Neutrophil (primary cell): ENCODE results near the gene RAB3IL1.

Source experiments
- H3K27ac ChIP-seq: fragments of 200-600 bp; sonication (generic); 2 replicates; pipeline ENCODE4 v1.5.1; 2016; ENCODE audit warnings: mild to moderate bottlenecking, moderate library complexity
- H3K27me3 ChIP-seq: fragments of 200-600 bp; sonication (generic); 2 replicates; pipeline ENCODE4 v1.6.0; 2016; ENCODE audit warnings: mild to moderate bottlenecking
- H3K36me3 ChIP-seq: fragments of 200-600 bp; sonication (generic); 2 replicates; pipeline ENCODE4 v1.5.1; 2017
- H3K4me1 ChIP-seq, 2 experiments: fragments of 200-600 bp in 1 of 2; sonication (generic) in 1 of 2; 1 replicate in 1 of 2; 2 replicates in 1 of 2; pipeline versions ENCODE4 v1.5.1 to v1.6.1; 2013 to 2016; ENCODE audit warnings: low read depth in 1 of 2, low read length in 1 of 2, mild to moderate bottlenecking in 1 of 2, moderate library complexity in 1 of 2; ENCODE audit not compliant: control insufficient read depth in 1 of 2, insufficient read depth in 1 of 2
- H3K4me3 ChIP-seq, 2 experiments: fragments of 200-600 bp in 1 of 2; sonication (generic) in 1 of 2; 1 replicate in 1 of 2; 2 replicates in 1 of 2; pipeline ENCODE4 v1.5.1; 2013 to 2016; ENCODE audit warnings: low read depth in 1 of 2, low read length in 1 of 2, mild to moderate bottlenecking in 1 of 2, moderate library complexity in 1 of 2
- H3K9me3 ChIP-seq: fragments of 200-600 bp; sonication (generic); 2 replicates; pipeline ENCODE4 v1.5.1; 2016
- CTCF ChIP-seq: fragments of 200-600 bp; sonication (generic); IDR thresholded peaks from 2 replicates; pipeline ENCODE4 v1.5.1; 2016; ENCODE audit warnings: antibody characterized with exemption

RAB3IL1 gene

DNA sequence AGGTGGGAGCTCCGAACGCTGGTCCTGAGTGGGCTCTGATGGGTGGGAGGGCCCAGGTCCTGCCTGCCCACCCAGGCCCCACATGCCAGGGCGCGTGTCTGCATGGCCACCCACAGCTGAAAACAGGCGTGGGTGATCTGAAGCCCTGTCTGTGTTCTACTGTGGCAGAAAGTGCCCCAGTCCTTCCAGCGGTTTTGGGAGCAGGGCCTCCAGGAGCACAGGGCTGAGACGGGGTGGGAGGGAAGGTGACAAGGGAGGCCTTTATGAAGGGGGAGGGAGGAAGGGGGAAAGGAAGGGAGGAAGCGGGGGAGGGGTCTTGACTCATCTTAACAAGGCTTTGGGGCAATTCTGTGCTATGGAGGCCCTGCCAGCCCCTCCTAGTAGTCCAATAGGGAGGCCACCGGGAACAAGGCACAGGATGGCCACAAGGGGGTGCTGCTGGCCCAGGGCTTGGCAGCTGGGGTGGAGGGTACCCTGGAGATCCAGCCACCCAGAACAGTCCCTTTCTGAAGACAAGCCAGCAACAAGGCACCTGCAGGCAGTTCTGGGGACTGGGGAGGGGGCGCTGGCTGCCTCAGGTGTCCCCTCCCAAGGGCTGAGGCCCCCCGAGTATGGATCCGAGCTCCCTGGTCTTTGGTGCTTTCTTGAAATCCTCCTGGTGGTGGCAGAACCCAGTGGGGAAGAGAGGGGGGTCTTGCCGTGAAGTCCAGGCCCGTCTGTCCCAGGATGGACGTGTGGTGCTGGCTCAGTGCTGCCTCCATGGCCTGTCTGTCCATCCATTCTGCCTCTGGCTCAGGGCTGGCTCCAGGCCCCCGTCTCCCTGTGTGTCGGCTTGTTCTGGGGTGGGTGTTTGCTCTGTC lies 19.7 kb downstream of the RAB3IL1 start:
- peak; percentile 89 for TF ChIP-seq CTCF
- no peaks in the 10 kb centered on the region for H3K9me3 ChIP-seq
- H3K27ac ChIP-seq: no peak overlapping the region
- peaks cover 15% of the 10 kb centered on the region for H3K27me3 ChIP-seq
- peaks cover 22 to 28% of the 10 kb centered on the region in 2 experiments for H3K4me1 ChIP-seq
- H3K36me3 ChIP-seq: no peaks in the 10 kb centered on the region
- H3K4me3 ChIP-seq: no peak overlapping the region

GRCh38 chr11:61896665-61897386 lies 20.5 kb downstream of the RAB3IL1 start:
- H3K27ac ChIP-seq: no peak overlapping the region

DNA sequence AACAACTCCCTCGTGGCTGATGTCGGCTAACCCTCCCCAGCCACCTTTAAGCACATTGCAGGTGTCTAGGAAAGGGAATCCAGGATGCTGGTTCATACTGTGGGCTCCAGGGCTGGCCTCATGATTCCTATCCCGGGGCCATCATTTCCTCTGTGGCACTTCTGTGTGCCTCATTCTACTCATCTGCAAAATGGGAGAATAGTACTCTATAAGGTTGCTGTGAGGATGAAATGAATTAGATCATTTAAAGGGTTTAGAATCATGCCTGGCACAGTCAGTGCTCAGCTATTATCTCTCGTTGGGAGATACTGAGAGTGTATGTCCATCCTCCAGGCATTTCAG lies 21.7 kb downstream of the RAB3IL1 start:
- no peak for TF ChIP-seq CTCF
- Histone ChIP-seq H3K4me3 (no peak overlapping the region), H3K27me3 (peaks cover 33% of the 10 kb centered on the region), H3K4me1 (peaks cover 26 to 36% of the 10 kb centered on the region in 2 experiments), H3K9me3 (no peaks in the 10 kb centered on the region), H3K36me3 (no peaks in the 10 kb centered on the region), H3K27ac (peak overlapping the region; percentile 48)

More at GRCh38 chr11:61896665-61897386, 20.5 kb downstream of the RAB3IL1 start:
- Histone ChIP-seq H3K27me3 (peaks cover 22% of the 10 kb centered on the region), H3K4me3 (no peak overlapping the region), H3K9me3 (no peaks in the 10 kb centered on the region), H3K36me3 (no peaks in the 10 kb centered on the region), H3K4me1 (peaks cover 22 to 30% of the 10 kb centered on the region in 2 experiments)
- no peak for TF ChIP-seq CTCF

DNA sequence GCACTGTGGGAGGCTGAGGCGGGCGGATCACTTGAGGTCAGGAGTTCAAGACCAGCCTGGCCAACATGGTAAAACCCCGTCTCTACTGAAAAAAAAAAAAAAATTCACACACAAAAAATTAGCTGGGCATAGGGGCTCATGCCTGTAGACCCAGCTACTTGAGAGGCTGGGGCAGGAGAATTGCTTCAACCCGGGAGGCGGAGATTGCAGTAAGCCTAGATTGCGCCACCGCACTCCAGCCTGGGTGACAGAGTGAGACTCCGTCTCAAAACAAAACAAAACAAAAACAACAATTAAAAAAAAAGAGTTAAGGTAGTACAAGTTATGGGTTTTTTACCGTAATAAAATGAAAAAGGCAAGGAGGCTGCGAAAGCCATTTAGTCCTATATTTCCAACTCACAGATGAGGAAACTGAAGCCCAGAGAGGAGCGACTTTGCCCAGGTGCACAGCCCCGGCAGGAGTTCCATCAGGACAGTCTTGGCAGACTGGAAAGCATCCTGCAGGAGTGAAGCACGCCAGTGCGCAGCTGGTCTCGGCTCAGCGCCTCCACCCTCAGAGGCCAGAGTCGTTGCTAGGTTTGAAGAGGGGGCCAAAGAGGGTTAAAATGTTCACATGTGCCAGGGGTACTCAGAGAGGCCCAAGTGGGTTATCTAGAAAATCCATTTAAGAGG lies 22.2 kb downstream of the RAB3IL1 start:
- Histone ChIP-seq H3K27ac (peak overlapping the region; percentile 48), H3K27me3 (peaks cover 38% of the 10 kb centered on the region), H3K4me1 (peaks cover 31 to 41% of the 10 kb centered on the region in 2 experiments), H3K36me3 (no peaks in the 10 kb centered on the region), H3K4me3 (no peak overlapping the region), H3K9me3 (no peaks in the 10 kb centered on the region)
- TF ChIP-seq CTCF: no peak

DNA sequence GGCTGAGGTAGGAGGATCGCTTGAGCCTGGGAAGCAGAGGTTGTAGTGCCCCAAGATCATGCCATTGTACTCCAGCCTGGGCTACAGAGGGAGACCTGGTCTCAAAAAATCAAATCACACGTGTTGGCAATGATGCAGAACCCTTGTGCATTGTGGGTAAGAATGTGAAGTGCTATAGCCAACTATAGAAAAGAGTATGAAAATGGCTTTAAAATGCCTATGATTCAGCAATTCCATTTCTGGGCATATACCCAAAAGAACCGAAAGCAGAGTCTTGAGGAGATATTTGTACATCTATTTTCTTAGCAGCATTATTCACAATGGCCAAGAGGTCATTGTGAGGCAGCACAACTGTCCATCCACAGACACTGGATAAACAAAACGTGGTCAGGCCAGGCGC lies 23.4 kb downstream of the RAB3IL1 start:
- Histone ChIP-seq H3K4me1 (peaks cover 26 to 36% of the 10 kb centered on the region in 2 experiments), H3K27me3 (peaks cover 45% of the 10 kb centered on the region), H3K4me3 (no peak overlapping the region), H3K9me3 (no peaks in the 10 kb centered on the region), H3K27ac (no peak overlapping the region), H3K36me3 (no peaks in the 10 kb centered on the region)
- no peak for TF ChIP-seq CTCF
